HCT116 (cell line): Measurements from ENCODE around the gene MED25. TPM values are rescaled to one million over a fixed set of nuclear protein-coding genes. Genes with fewer than 3 reads are reported as not detected.

Source experiments
- ATAC-seq: fragments of 200-7000 bp; cut with Tn5 transposase; 2 replicates; pipeline ENCODE4 v1.9.1; 2020; ENCODE audit warnings: mild to moderate bottlenecking, moderate library complexity
- BruUV-seq: library from RNA; stranded (reverse); fragments of 400-500 nt; replicated peaks from 2 replicates; lab custom pipeline; 2021; lab: Mats Ljungman, UMichigan
- CTCF ChIA-PET: fragments of 300-600 bp; sonication (Branson Sonifier 250); formaldehyde crosslinking; loops from one replicate; lab custom pipeline; 2021; ENCODE audit warnings: antibody characterized with exemption; lab: Charles Lee
- POLR2A ChIA-PET: fragments of 300-600, 350-600 bp; sonication (Branson Sonifier 250); formaldehyde crosslinking; loops from one replicate; lab custom pipeline; 2021; ENCODE audit warnings: antibody characterized with exemption; lab: Charles Lee
- RAD21 ChIA-PET, 2 experiments: fragments of 300-600 bp; sonication (Branson Sonifier 250); formaldehyde crosslinking; loops; one replicate each; lab custom pipeline; 2023; ENCODE audit warnings: low total read pairs in 2 of 2; ENCODE audit not compliant: uncharacterized antibody in 2 of 2, unreplicated experiment in 2 of 2, low non-redundant PET in 1 of 2; lab: Charles Lee
- DNase-seq: peaks from one replicate; pipeline ENCODE4 v3.0.0-alpha.2; 2010; ENCODE audit warnings: low read depth, low spot score
- H2AFZ ChIP-seq: fragments of 200-600 bp; shearing (Covaris generic), sonication (generic); 2 replicates; pipeline ENCODE4 v1.6.1; 2017; ENCODE audit warnings: low read depth, mixed run types, mixed read lengths, antibody characterized with exemption, low read length; ENCODE audit not compliant: poor library complexity, severe bottlenecking
- H3K27ac ChIP-seq: 2 replicates; pipeline ENCODE4 v1.5.1; 2012; ENCODE audit warnings: low read depth, low read length
- H3K27me3 ChIP-seq: fragments of 200-600 bp; sonication (generic); 2 replicates; pipeline ENCODE4 v1.6.1; 2016; ENCODE audit warnings: mixed run types, low read length, mixed read lengths; ENCODE audit not compliant: insufficient read depth
- H3K36me3 ChIP-seq, 2 experiments: fragments of 200-500 bp in 1 of 2; fragments of 200-600 bp in 1 of 2; sonication (Bioruptor generic) in 1 of 2; sonication (generic) in 1 of 2; 2 replicates each; pipeline versions ENCODE4 v1.5.1 to v1.6.1; 2014 to 2016; ENCODE audit warnings: low read length in 2 of 2, inconsistent platforms in 1 of 2, mixed read lengths in 1 of 2, mixed run types in 1 of 2; ENCODE audit not compliant: insufficient read depth in 2 of 2, control insufficient read depth in 1 of 2
- H3K4me1 ChIP-seq, 2 experiments: fragments of 200-600 bp in 1 of 2; sonication (generic) in 1 of 2; 2 replicates each; pipeline versions ENCODE4 v1.5.1 to v1.6.1; 2012 to 2017; ENCODE audit warnings: low read length in 2 of 2, inconsistent platforms in 1 of 2, mild to moderate bottlenecking in 1 of 2, mixed read lengths in 1 of 2, mixed run types in 1 of 2, moderate library complexity in 1 of 2; ENCODE audit not compliant: insufficient read depth in 2 of 2, control insufficient read depth in 1 of 2
- H3K4me2 ChIP-seq: fragments of 200-600 bp; sonication (generic); 2 replicates; pipeline ENCODE4 v1.6.1; 2017; ENCODE audit warnings: mixed run types, low read length, mixed read lengths
- H3K4me3 ChIP-seq, 2 experiments: fragments of 200-600 bp in 1 of 2; sonication (generic) in 1 of 2; replicated peaks in 1 of 2; 2 replicates each; pipeline ENCODE4 v1.5.1; 2011 to 2016; ENCODE audit warnings: low read length in 2 of 2, control low read depth in 1 of 2, low read depth in 1 of 2, mild to moderate bottlenecking in 1 of 2, mixed read lengths in 1 of 2, mixed run types in 1 of 2
- H3K79me2 ChIP-seq: fragments of 200-600 bp; sonication (generic); 2 replicates; pipeline ENCODE4 v1.6.1; 2017; ENCODE audit warnings: mild to moderate bottlenecking, mixed run types, low read length, moderate library complexity, mixed read lengths; ENCODE audit not compliant: insufficient read depth
- H3K9ac ChIP-seq: fragments of 200-600 bp; sonication (generic); 2 replicates; pipeline ENCODE4 v1.6.1; 2016; ENCODE audit warnings: low read length, mixed read lengths
- H3K9me2 ChIP-seq: fragments of 200-600 bp; sonication (generic), shearing (Covaris generic); 2 replicates; pipeline ENCODE4 v1.6.1; 2017; ENCODE audit warnings: mixed run types, mild to moderate bottlenecking, moderate library complexity; ENCODE audit not compliant: insufficient read depth
- H3K9me3 ChIP-seq, 2 experiments: fragments of 200-500 bp in 1 of 2; fragments of 200-600 bp in 1 of 2; sonication (Bioruptor generic) in 1 of 2; sonication (generic) in 1 of 2; 2 replicates each; pipeline ENCODE4 v1.6.1; 2014 to 2017; ENCODE audit warnings: low read length in 2 of 2, mixed read lengths in 2 of 2, inconsistent platforms in 1 of 2, low read depth in 1 of 2, mild to moderate bottlenecking in 1 of 2, mixed run types in 1 of 2, moderate library complexity in 1 of 2; ENCODE audit not compliant: control insufficient read depth in 1 of 2, insufficient read depth in 1 of 2
- H4K20me1 ChIP-seq: fragments of 200-600 bp; sonication (generic), shearing (Covaris generic); 2 replicates; pipeline ENCODE4 v1.6.1; 2017; ENCODE audit warnings: mixed run types, mild to moderate bottlenecking, moderate library complexity; ENCODE audit not compliant: insufficient read depth
- ELF1 ChIP-seq: IDR thresholded peaks from 2 replicates; pipeline ENCODE4 v1.6.1; 2012; ENCODE audit warnings: low read depth, borderline replicate concordance
- EZH2 ChIP-seq: fragments of 200-600 bp; sonication (generic); IDR thresholded peaks from 2 replicates; pipeline ENCODE4 v1.6.1; 2017; ENCODE audit warnings: antibody characterized with exemption, mixed run types
- EZH2phosphoT487 ChIP-seq: fragments of 200-600 bp; IDR thresholded peaks from 2 replicates; pipeline ENCODE4 v1.6.1; 2018; ENCODE audit warnings: antibody characterized with exemption, borderline replicate concordance
- FOSL1 ChIP-seq: IDR thresholded peaks from 2 replicates; pipeline ENCODE4 v1.6.1; 2012; ENCODE audit warnings: low read depth
- MAX ChIP-seq: IDR thresholded peaks from 2 replicates; pipeline ENCODE4 v1.6.1; 2012
- RAD21 ChIP-seq: IDR thresholded peaks from 2 replicates; pipeline ENCODE4 v1.6.1; 2012; ENCODE audit warnings: low read depth, mild to moderate bottlenecking
- SIN3A ChIP-seq: IDR thresholded peaks from 2 replicates; pipeline ENCODE4 v1.6.1; 2012; ENCODE audit warnings: low read depth
- SRF ChIP-seq: IDR thresholded peaks from 2 replicates; pipeline ENCODE4 v1.6.1; 2012; ENCODE audit warnings: low read depth
- intact Hi-C: fragments of 100-400 bp; cut with micrococcal nuclease; formaldehyde crosslinking; loops from 2 replicates; pipeline ENCODE4 v1.10.0; 2022
- total RNA-seq: library from RNA; stranded (reverse); gene quantifications from one replicate; pipeline ENCODE4 v1.2.1, GENCODE V29; 2021; ENCODE audit not compliant: unreplicated experiment

The MED25 gene
- total RNA-seq, 1 experiment from 2014 or later, result 77.7 TPM

- Histone ChIP-seq H3K27me3 (no peaks in the 10 kb centered on the region), H3K9me3 (no peaks in the 10 kb centered on the region), H2AFZ (no peak overlapping the region), H3K9me2 (no peaks in the 10 kb centered on the region), H3K27ac (no peak overlapping the region), H3K4me2 (no peak overlapping the region), H3K9ac (no peak overlapping the region), H4K20me1 (no peaks in the 10 kb centered on the region), H3K4me1 (peaks cover 26 to 30% of the 10 kb centered on the region in 2 experiments), H3K36me3 (no peaks in the 10 kb centered on the region), H3K4me3 (no peak overlapping the region), H3K79me2 (no peaks in the 10 kb centered on the region)
- no TSS peak for BruUV-seq
- intact Hi-C loops, result no loop called here
- ChIA-PET RAD21 (no interaction called here), POLR2A (no interaction called here), CTCF (no interaction called here)
- DNase-seq, result no peak
- no peak for ATAC-seq
- TF ChIP-seq EZH2phosphoT487 (no peak), RAD21 (no peak), MAX (no peak), SIN3A (no peak), EZH2 (no peak), SRF (no peak), ELF1 (no peak)
Observed at GRCh38 chr19:49845414-49845813, 27.3 kb downstream of the MED25 start.

GRCh38 chr19:49846408-49846807, 28.3 kb downstream of the MED25 start:
- Histone ChIP-seq H3K4me1 (peaks cover 26 to 30% of the 10 kb centered on the region in 2 experiments), H3K9me2 (no peaks in the 10 kb centered on the region), H3K27me3 (no peaks in the 10 kb centered on the region), H3K4me2 (no peak overlapping the region), H3K4me3 (no peak overlapping the region), H2AFZ (no peak overlapping the region), H4K20me1 (no peaks in the 10 kb centered on the region), H3K9me3 (no peaks in the 10 kb centered on the region), H3K36me3 (no peaks in the 10 kb centered on the region), H3K9ac (no peak overlapping the region), H3K27ac (no peak overlapping the region), H3K79me2 (no peaks in the 10 kb centered on the region)
- DNase-seq, result no peak
- no TSS peak for BruUV-seq
- no peak for TF ChIP-seq FOSL1
- no peak for ATAC-seq
- ChIA-PET POLR2A (no interaction called here), CTCF (no interaction called here), RAD21 (no interaction called here)
- intact Hi-C loops, result no loop called here
